ENCODE measurements around the gene WNT9B. TPM values are rescaled to one million over a fixed set of nuclear protein-coding genes. Genes with fewer than 3 reads are reported as not detected.
A peak's percentile ranks its signal among the peaks of the same experiment; 100 is the strongest.

Gene WNT9B
- total and polyA plus RNA-seq, 12 donors: 0.07 to 2.0 (median 0.55) TPM; not detected in 3

GRCh38 chr17:46817901-46818209, 33.5 kb upstream of the WNT9B start:
- 30 to 53% (median 32%) methylated on average over 5 of the region's 5 CpGs for WGBS, 4 donors
- no peaks in the 10 kb centered on the region for H3K9me3 ChIP-seq (replicated peaks in 1 of 3)
- intact Hi-C loops (cut with DNase I): no loop called here
- H3K4me1 ChIP-seq (replicated peaks in 1 of 2): peaks cover 8 to 14% of the 10 kb centered on the region in 2 donors
- no peak overlapping the region for H3K27ac ChIP-seq
- H3K27me3 ChIP-seq: peaks cover 60% of the 10 kb centered on the region
- no peak for TF ChIP-seq CTCF (IDR thresholded peaks at IDR 0.05)
- H3K4me3 ChIP-seq: no peak overlapping the region
- no peaks in the 10 kb centered on the region for H3K36me3 ChIP-seq (replicated peaks in 1 of 2)
- DNase-seq: no peak

GRCh38 chr17:46818316-46818928, 33.0 kb upstream of the WNT9B start, which contains the start of gene WNT3:
TSS of gene WNT3 (minus strand) at chr17:46818692. CDS start at chr17:46818597, 95 bp downstream.
- H3K4me3 ChIP-seq: peak within 1 kb of the TSS in 2 of 4 donors; percentile 3 to 50
- intact Hi-C loops (cut with DNase I): no loop called here
- peaks cover 8 to 14% of the 10 kb centered on the region in 2 donors for H3K4me1 ChIP-seq (replicated peaks in 1 of 2)
- H3K27ac ChIP-seq: no peak within 1 kb of the TSS
- 4 to 8% (median 6%) methylated on average over 7 to 47 of the region's 47 CpGs for WGBS, 4 donors
- TF ChIP-seq CTCF (IDR thresholded peaks at IDR 0.05): no peak
- TF ChIP-seq POLR2A (IDR thresholded peaks at IDR 0.05): no peak
- no peak for DNase-seq
- no peaks in the 10 kb centered on the region for H3K36me3 ChIP-seq (replicated peaks in 1 of 2)
- no peaks in the 10 kb centered on the region for H3K9me3 ChIP-seq (replicated peaks in 1 of 3)
- H3K27me3 ChIP-seq: peaks cover 60% of the 10 kb centered on the region

- TF ChIP-seq CTCF (IDR thresholded peaks at IDR 0.05) (no peak), POLR2A (IDR thresholded peaks at IDR 0.05) (no peak)
- H3K36me3 ChIP-seq (replicated peaks in 1 of 2): no peaks in the 10 kb centered on the region
- 14 to 27% (median 16%) methylated on average over 3 to 72 of the region's 72 CpGs for WGBS, 4 donors
- intact Hi-C loops (cut with DNase I): no loop called here
- H3K9me3 ChIP-seq (replicated peaks in 1 of 3): no peaks in the 10 kb centered on the region
- peaks cover 8 to 14% of the 10 kb centered on the region in 2 donors for H3K4me1 ChIP-seq (replicated peaks in 1 of 2)
- no peak for DNase-seq
- peak overlapping the region in 2 of 4 donors; percentile 3 to 50 for H3K4me3 ChIP-seq
- H3K27me3 ChIP-seq: peaks cover 60% of the 10 kb centered on the region
- H3K27ac ChIP-seq: no peak overlapping the region
These were observed 32.2 kb upstream of the WNT9B start for GRCh38 chr17:46818929-46819859.

GRCh38 chr17:46819906-46820351, 31.5 kb upstream of the WNT9B start:
- intact Hi-C loops (cut with DNase I): no loop called here
- no peak overlapping the region for H3K4me3 ChIP-seq
- H3K27me3 ChIP-seq: peaks cover 60% of the 10 kb centered on the region
- TF ChIP-seq CTCF (IDR thresholded peaks at IDR 0.05): no peak
- no peak for TF ChIP-seq POLR2A (IDR thresholded peaks at IDR 0.05)
- 40 to 50% (median 46%) methylated on average over 10 to 24 of the region's 24 CpGs for WGBS, 4 donors
- H3K27ac ChIP-seq: no peak overlapping the region
- no peaks in the 10 kb centered on the region for H3K9me3 ChIP-seq (replicated peaks in 1 of 3)
- H3K36me3 ChIP-seq (replicated peaks in 1 of 2): no peaks in the 10 kb centered on the region
- peaks cover 8 to 14% of the 10 kb centered on the region in 2 donors for H3K4me1 ChIP-seq (replicated peaks in 1 of 2)
- no peak for DNase-seq

All from adrenal gland (tissue), 12 donors.